Prostate gland (tissue), 2 donors: ENCODE results near the gene BICC1.

ENCODE experiments used
- CTCF ChIP-seq, 4 experiments: fragments of 200-600 bp in 2 of 4; fragments of 450-650 bp in 2 of 4; sonication (generic) in 2 of 4; IDR thresholded peaks; 1 replicate in 3 of 4; 2 replicates in 1 of 4; pipeline ENCODE4 v1.5.1; 2016 to 2019; ENCODE audit warnings: antibody characterized with exemption in 4 of 4, mild to moderate bottlenecking in 2 of 4, moderate library complexity in 2 of 4
- POLR2A ChIP-seq: fragments of 450-650 bp; IDR thresholded peaks from one replicate; pipeline ENCODE4 v1.6.1; 2016; ENCODE audit warnings: antibody characterized with exemption, mild to moderate bottlenecking
- POLR2AphosphoS5 ChIP-seq: sonication (generic); formaldehyde crosslinking; IDR thresholded peaks from one replicate; pipeline ENCODE4 v1.6.1; 2017; ENCODE audit warnings: antibody characterized with exemption

DNA sequence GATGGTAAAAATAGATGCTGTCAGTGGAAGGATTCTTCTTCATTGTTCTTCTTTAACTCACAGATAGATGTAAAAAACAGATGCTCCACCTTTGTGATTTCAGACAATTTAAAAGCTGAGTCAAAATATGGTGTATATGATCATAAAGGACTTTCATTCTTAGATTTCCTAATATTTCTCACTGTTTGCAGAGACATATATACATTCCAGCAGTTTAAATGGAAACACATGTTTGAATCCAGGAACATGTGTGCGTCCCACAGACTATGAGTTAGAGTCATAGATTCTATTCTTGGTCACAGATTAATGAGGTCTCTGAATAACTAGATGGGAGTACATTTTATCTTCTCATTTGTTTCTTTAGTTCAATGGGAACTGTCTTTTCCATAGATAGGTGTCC, 109.6 kb downstream of the BICC1 start:
- TF ChIP-seq CTCF (IDR thresholded peaks at IDR 0.05) (no peak), POLR2A (no peak), POLR2AphosphoS5 (no peak)
